Measurements from ENCODE around the gene PRKCE. TPM values are rescaled to one million over a fixed set of nuclear protein-coding genes. Genes with fewer than 3 reads are reported as not detected.

PRKCE gene
- total and polyA plus RNA-seq, 7 experiments from 2014 or later, result 1.4 to 37.9 (median 19.5) TPM

DNA sequence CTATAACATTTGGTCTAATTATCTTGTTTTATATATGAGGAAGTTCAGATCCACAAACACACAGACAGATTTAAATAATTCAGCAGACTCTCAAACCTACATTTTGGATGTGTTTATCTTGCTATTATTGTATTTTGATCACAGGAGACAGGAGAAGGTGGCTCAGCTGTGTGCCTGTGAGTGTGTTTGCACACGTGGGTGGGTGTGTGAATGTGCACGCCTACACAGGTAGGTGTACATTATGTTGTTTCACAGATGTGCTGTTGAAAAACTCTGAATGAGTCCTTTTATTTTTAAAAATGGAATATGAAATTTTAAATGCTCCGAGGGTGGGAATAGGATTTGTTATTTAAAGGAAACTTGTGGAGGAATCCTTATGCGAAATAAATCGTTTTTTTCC is 183.4 kb downstream of the PRKCE start:
- H3K36me3 ChIP-seq (ENCODE audit: control insufficient read depth in 2 of 3, insufficient read depth in 3 of 3, low read length in 3 of 3), result no peaks in the 10 kb centered on the region
- H3K27ac ChIP-seq (ENCODE audit: low read depth, low read length), result no peak overlapping the region
- no peaks in the 10 kb centered on the region for H3K4me1 ChIP-seq (ENCODE audit: control insufficient read depth in 2 of 2, insufficient read depth in 2 of 2, low read length in 2 of 2)
- H3K4me3 Mint-ChIP-seq, result no peak overlapping the region
- no peaks in the 10 kb centered on the region for H3K27me3 ChIP-seq (ENCODE audit: control insufficient read depth in 2 of 2, insufficient read depth in 2 of 2, low read length in 2 of 2)
- no peaks in the 10 kb centered on the region for H3K27me3 Mint-ChIP-seq
- intact Hi-C loops (cut with micrococcal nuclease), result no loop called here
- peaks cover 0 to 3% (median 0%) of the 10 kb centered on the region in 3 experiments for H3K9me3 ChIP-seq (ENCODE audit: control insufficient read depth in 2 of 3, low read length in 3 of 3)
- ChIA-PET POLR2A (interaction anchor here (1.3 kb wide), 1 partner anchor 15 kb away, joined by 4 read pairs; no protein-coding TSS in a partner anchor), CTCF (interaction anchor here (1.4 kb wide), 1 partner anchor 25 kb away, joined by 3 read pairs; no protein-coding TSS in a partner anchor)
- H3K36me3 Mint-ChIP-seq, result peaks cover 10 to 22% (median 17%) of the 10 kb centered on the region in 5 donors
- H3K4me3 ChIP-seq (ENCODE audit: low read length), result no peak overlapping the region
- ATAC-seq (no peak), DNase-seq (no peak)
- peaks cover 0 to 27% (median 10%) of the 10 kb centered on the region in 7 donors for H3K4me1 Mint-ChIP-seq
- peaks cover 6 to 18% (median 12%) of the 10 kb centered on the region in 11 donors for H3K9me3 Mint-ChIP-seq
- H3K27ac Mint-ChIP-seq, result no peak overlapping the region

- DNase-seq (no peak), ATAC-seq (no peak)
- H3K4me3 Mint-ChIP-seq, result no peak overlapping the region
- ChIA-PET CTCF (no interaction called here), POLR2A (interaction anchor here (0.6 kb wide), 1 partner anchor 147 kb away, joined by 3 read pairs; no protein-coding TSS in a partner anchor)
- no peaks in the 10 kb centered on the region for H3K27me3 ChIP-seq (ENCODE audit: control insufficient read depth in 2 of 2, insufficient read depth in 2 of 2, low read length in 2 of 2)
- no peaks in the 10 kb centered on the region for H3K9me3 ChIP-seq (ENCODE audit: control insufficient read depth in 2 of 3, low read length in 3 of 3)
- no peak overlapping the region for H3K27ac ChIP-seq (ENCODE audit: low read depth, low read length)
- peaks cover 0 to 39% (median 13%) of the 10 kb centered on the region in 7 donors for H3K4me1 Mint-ChIP-seq
- intact Hi-C loops (cut with micrococcal nuclease), result no loop called here
- no peaks in the 10 kb centered on the region for H3K4me1 ChIP-seq (ENCODE audit: control insufficient read depth in 2 of 2, insufficient read depth in 2 of 2, low read length in 2 of 2)
- H3K27me3 Mint-ChIP-seq, result no peaks in the 10 kb centered on the region
- H3K27ac Mint-ChIP-seq, result no peak overlapping the region
- no peak overlapping the region for H3K4me3 ChIP-seq (ENCODE audit: low read length)
- H3K9me3 Mint-ChIP-seq, result peaks cover 0 to 4% (median 1%) of the 10 kb centered on the region in 11 donors
- H3K36me3 Mint-ChIP-seq, result peaks cover 2 to 9% (median 6%) of the 10 kb centered on the region in 5 donors
- no peaks in the 10 kb centered on the region for H3K36me3 ChIP-seq (ENCODE audit: control insufficient read depth in 2 of 3, insufficient read depth in 3 of 3, low read length in 3 of 3)
Observed at GRCh38 chr2:45836316-45836715, 184.8 kb downstream of the PRKCE start.

GRCh38 chr2:45836740-45837139 is 185.3 kb downstream of the PRKCE start:
- Histone ChIP-seq H3K4me3 (ENCODE audit: low read length) (no peak overlapping the region), H3K36me3 (ENCODE audit: control insufficient read depth in 2 of 3, insufficient read depth in 3 of 3, low read length in 3 of 3) (no peaks in the 10 kb centered on the region), H3K4me1 (ENCODE audit: control insufficient read depth in 2 of 2, insufficient read depth in 2 of 2, low read length in 2 of 2) (no peaks in the 10 kb centered on the region), H3K9me3 (ENCODE audit: control insufficient read depth in 2 of 3, low read length in 3 of 3) (no peaks in the 10 kb centered on the region), H3K27me3 (ENCODE audit: control insufficient read depth in 2 of 2, insufficient read depth in 2 of 2, low read length in 2 of 2) (no peaks in the 10 kb centered on the region), H3K27ac (ENCODE audit: low read depth, low read length) (no peak overlapping the region)
- peaks cover 0 to 7% (median 3%) of the 10 kb centered on the region in 5 donors for H3K36me3 Mint-ChIP-seq
- no peaks in the 10 kb centered on the region for H3K27me3 Mint-ChIP-seq
- H3K4me1 Mint-ChIP-seq, result peaks cover 0 to 43% (median 17%) of the 10 kb centered on the region in 7 donors
- H3K27ac Mint-ChIP-seq, result no peak overlapping the region
- H3K9me3 Mint-ChIP-seq, result peaks cover 0 to 2% (median 0%) of the 10 kb centered on the region in 11 donors
- ChIA-PET CTCF (no interaction called here), POLR2A (interaction anchor here (0.6 kb wide), 1 partner anchor 146 kb away, joined by 3 read pairs; no protein-coding TSS in a partner anchor)
- intact Hi-C loops (cut with micrococcal nuclease), result no loop called here
- DNase-seq (no peak), ATAC-seq (peak; percentile 54)
- H3K4me3 Mint-ChIP-seq, result no peak overlapping the region

DNA sequence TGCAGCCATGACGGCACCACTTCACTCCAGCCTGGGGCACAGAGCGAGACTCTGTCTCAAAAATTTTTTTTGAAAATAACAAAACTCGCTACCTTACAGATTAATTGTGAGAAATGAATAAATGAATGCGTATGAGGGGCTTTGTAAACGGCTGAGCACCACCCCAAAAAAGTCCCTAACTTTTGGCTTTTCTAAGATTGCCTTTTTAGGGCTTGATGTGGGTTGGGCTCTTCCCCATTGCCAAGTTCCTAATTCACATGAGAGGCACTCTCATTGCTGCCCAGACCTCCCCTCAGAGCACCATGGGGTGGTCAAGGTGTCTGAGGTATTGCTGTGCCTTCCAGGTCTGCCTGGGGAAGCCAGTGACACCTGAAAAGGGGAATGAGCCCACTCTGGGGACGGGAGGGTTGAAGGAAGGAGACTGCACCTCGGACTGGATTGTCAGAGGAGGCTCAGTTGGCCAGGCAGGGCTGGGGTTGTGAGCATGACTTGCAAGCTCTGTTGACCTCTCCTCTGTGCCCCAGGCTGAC is 186.4 kb downstream of the PRKCE start:
- no peak for DNase-seq
- ATAC-seq, result no peak
- H3K4me3 ChIP-seq (ENCODE audit: low read length), result no peak overlapping the region
- peaks cover 0 to under 1% (median 0%) of the 10 kb centered on the region in 11 donors for H3K9me3 Mint-ChIP-seq
- no peaks in the 10 kb centered on the region for H3K9me3 ChIP-seq (ENCODE audit: control insufficient read depth in 2 of 3, low read length in 3 of 3)
- ChIA-PET POLR2A (no interaction called here), CTCF (no interaction called here)
- H3K27ac ChIP-seq (ENCODE audit: low read depth, low read length), result no peak overlapping the region
- no peaks in the 10 kb centered on the region for H3K27me3 Mint-ChIP-seq
- no peaks in the 10 kb centered on the region for H3K4me1 ChIP-seq (ENCODE audit: control insufficient read depth in 2 of 2, insufficient read depth in 2 of 2, low read length in 2 of 2)
- peaks cover 5 to 51% (median 21%) of the 10 kb centered on the region in 7 donors for H3K4me1 Mint-ChIP-seq
- H3K27ac Mint-ChIP-seq, result no peak overlapping the region
- no peak overlapping the region for H3K4me3 Mint-ChIP-seq
- H3K36me3 Mint-ChIP-seq, result peaks cover 0 to 7% (median 3%) of the 10 kb centered on the region in 5 donors
- no peaks in the 10 kb centered on the region for H3K36me3 ChIP-seq (ENCODE audit: control insufficient read depth in 2 of 3, insufficient read depth in 3 of 3, low read length in 3 of 3)
- intact Hi-C loops (cut with micrococcal nuclease), result no loop called here
- H3K27me3 ChIP-seq (ENCODE audit: control insufficient read depth in 2 of 2, insufficient read depth in 2 of 2, low read length in 2 of 2), result no peaks in the 10 kb centered on the region

DNA sequence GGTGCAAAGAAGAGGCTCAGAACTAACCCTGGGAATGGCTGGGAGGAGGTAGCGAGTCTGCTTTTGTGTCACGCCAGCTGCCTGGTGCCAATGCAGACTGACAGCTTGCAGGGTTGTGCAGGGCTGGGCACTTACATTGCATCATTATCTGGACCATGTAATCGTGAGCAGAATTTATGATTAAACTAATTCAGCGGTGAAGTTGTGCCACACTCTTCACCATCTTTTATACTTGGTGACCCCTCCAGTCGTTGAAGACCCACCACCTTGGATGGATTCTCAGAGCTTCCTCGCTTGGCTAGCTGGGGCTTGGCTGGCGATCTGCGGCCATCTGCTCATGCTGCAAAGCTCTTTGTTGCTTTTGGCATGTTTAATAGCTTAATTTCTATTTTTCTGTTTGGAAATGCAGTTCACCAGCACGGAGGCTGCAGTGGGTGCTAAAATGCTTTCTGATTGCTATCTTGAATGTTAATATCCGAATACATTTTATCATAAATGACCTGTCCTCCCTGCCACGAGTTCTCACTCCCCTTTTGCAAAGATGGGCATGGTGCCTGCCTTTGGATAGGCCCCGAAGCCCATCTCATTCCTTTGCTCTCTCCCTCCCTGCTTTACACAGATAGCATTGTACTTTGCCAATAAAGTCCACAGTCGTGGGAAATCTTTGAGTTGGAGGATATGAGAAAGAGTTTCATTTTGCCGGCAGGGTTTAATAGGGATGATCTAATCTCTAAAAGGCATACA is 188.2 kb downstream of the PRKCE start:
- ChIA-PET CTCF (no interaction called here), POLR2A (interaction anchor here (0.6 kb wide), 2 partner anchors 8 to 338 kb away, joined by 3 to 5 read pairs; no protein-coding TSS in a partner anchor)
- no peak overlapping the region for H3K27ac ChIP-seq (ENCODE audit: low read depth, low read length)
- H3K9me3 ChIP-seq (ENCODE audit: control insufficient read depth in 2 of 3, low read length in 3 of 3), result no peaks in the 10 kb centered on the region
- peaks cover 0 to 4% (median 0%) of the 10 kb centered on the region in 5 donors for H3K36me3 Mint-ChIP-seq
- H3K27ac Mint-ChIP-seq, result no peak overlapping the region
- no peak overlapping the region for H3K4me3 ChIP-seq (ENCODE audit: low read length)
- no peaks in the 10 kb centered on the region for H3K4me1 ChIP-seq (ENCODE audit: control insufficient read depth in 2 of 2, insufficient read depth in 2 of 2, low read length in 2 of 2)
- no peaks in the 10 kb centered on the region for H3K9me3 Mint-ChIP-seq
- no peaks in the 10 kb centered on the region for H3K27me3 ChIP-seq (ENCODE audit: control insufficient read depth in 2 of 2, insufficient read depth in 2 of 2, low read length in 2 of 2)
- H3K27me3 Mint-ChIP-seq, result no peaks in the 10 kb centered on the region
- no peak overlapping the region for H3K4me3 Mint-ChIP-seq
- H3K36me3 ChIP-seq (ENCODE audit: control insufficient read depth in 2 of 3, insufficient read depth in 3 of 3, low read length in 3 of 3), result no peaks in the 10 kb centered on the region
- DNase-seq (no peak), ATAC-seq (no peak)
- peaks cover 12 to 59% (median 26%) of the 10 kb centered on the region in 7 donors for H3K4me1 Mint-ChIP-seq
- intact Hi-C loops (cut with micrococcal nuclease), result no loop called here

- ATAC-seq (no peak), DNase-seq (no peak)
- peaks cover 12 to 63% (median 29%) of the 10 kb centered on the region in 7 donors for H3K4me1 Mint-ChIP-seq
- H3K27ac ChIP-seq (ENCODE audit: low read depth, low read length), result no peak overlapping the region
- H3K36me3 Mint-ChIP-seq, result peaks cover 0 to 5% (median 0%) of the 10 kb centered on the region in 5 donors
- no peak overlapping the region for H3K27ac Mint-ChIP-seq
- no peaks in the 10 kb centered on the region for H3K27me3 Mint-ChIP-seq
- H3K9me3 ChIP-seq (ENCODE audit: control insufficient read depth in 2 of 3, low read length in 3 of 3), result no peaks in the 10 kb centered on the region
- ChIA-PET CTCF (no interaction called here), POLR2A (interaction anchor here (1.0 kb wide), 1 partner anchor 42 kb away, joined by 3 read pairs; no protein-coding TSS in a partner anchor)
- H3K27me3 ChIP-seq (ENCODE audit: control insufficient read depth in 2 of 2, insufficient read depth in 2 of 2, low read length in 2 of 2), result no peaks in the 10 kb centered on the region
- H3K4me3 Mint-ChIP-seq, result no peak overlapping the region
- intact Hi-C loops (cut with micrococcal nuclease), result no loop called here
- no peak overlapping the region for H3K4me3 ChIP-seq (ENCODE audit: low read length)
- no peaks in the 10 kb centered on the region for H3K9me3 Mint-ChIP-seq
- H3K36me3 ChIP-seq (ENCODE audit: control insufficient read depth in 2 of 3, insufficient read depth in 3 of 3, low read length in 3 of 3), result no peaks in the 10 kb centered on the region
- no peaks in the 10 kb centered on the region for H3K4me1 ChIP-seq (ENCODE audit: control insufficient read depth in 2 of 2, insufficient read depth in 2 of 2, low read length in 2 of 2)
Observed at GRCh38 chr2:45840481-45840880, 189.0 kb downstream of the PRKCE start.
